ENCODE data around the gene RAB11B. TPM values are rescaled to one million over a fixed set of nuclear protein-coding genes. Genes with fewer than 3 reads are reported as not detected.

The RAB11B gene
- total and polyA plus RNA-seq, 2 of the 13 experiments (the other 11 are each of a cell fraction or from before 2014, with no cell fraction given) = 6.0 to 28.4 TPM

DNA sequence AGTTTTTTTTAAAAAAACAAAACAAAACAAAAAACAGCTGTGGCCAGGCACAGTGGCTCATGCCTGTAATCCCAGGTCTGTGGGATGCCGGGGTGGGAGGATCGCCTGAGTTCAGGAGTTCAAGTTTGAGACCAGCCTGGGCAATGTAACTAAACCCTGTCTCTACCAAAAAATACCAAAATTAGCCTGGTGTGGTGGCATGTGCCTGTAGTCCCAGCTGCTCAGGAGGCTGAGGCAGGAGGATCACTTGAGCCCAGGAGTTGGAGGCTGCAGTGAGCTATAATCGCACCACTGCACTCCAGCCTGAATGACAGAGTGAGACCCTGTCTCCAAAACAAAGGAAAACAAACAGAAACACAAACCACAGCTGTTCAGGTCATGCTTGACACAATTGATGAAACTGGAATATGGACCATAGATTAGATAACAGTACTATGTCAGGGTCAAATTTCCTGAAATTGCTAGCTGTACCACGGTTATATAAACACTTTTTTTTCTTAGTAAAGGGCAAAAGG lies 33.1 kb upstream of the RAB11B start (continued):
- TF ChIP-seq, protein P1, sequence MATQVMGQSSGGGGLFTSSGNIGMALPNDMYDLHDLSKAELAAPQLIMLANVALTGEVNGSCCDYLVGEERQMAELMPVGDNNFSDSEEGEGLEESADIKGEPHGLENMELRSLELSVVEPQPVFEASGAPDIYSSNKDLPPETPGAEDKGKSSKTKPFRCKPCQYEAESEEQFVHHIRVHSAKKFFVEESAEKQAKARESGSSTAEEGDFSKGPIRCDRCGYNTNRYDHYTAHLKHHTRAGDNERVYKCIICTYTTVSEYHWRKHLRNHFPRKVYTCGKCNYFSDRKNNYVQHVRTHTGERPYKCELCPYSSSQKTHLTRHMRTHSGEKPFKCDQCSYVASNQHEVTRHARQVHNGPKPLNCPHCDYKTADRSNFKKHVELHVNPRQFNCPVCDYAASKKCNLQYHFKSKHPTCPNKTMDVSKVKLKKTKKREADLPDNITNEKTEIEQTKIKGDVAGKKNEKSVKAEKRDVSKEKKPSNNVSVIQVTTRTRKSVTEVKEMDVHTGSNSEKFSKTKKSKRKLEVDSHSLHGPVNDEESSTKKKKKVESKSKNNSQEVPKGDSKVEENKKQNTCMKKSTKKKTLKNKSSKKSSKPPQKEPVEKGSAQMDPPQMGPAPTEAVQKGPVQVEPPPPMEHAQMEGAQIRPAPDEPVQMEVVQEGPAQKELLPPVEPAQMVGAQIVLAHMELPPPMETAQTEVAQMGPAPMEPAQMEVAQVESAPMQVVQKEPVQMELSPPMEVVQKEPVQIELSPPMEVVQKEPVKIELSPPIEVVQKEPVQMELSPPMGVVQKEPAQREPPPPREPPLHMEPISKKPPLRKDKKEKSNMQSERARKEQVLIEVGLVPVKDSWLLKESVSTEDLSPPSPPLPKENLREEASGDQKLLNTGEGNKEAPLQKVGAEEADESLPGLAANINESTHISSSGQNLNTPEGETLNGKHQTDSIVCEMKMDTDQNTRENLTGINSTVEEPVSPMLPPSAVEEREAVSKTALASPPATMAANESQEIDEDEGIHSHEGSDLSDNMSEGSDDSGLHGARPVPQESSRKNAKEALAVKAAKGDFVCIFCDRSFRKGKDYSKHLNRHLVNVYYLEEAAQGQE (IDR thresholded peaks at IDR 0.05; ENCODE audit: borderline replicate concordance in 1 of 2, low read depth in 1 of 2, low read length in 2 of 2) = peak in 1 of 2 experiments; percentile 18; a peak in 1 of 4 replicates
- 0 out of 2 replicates have a peak, but pooled peaks have one; percentile 66 for TF ChIP-seq TRIM24 (CRISPR knock-in tag; IDR thresholded peaks at IDR 0.05)
- no peak for TF ChIP-seq ZNF34 (CRISPR knock-in tag; IDR thresholded peaks at IDR 0.05; ENCODE audit: borderline replicate concordance)
- TF ChIP-seq RBAK (CRISPR knock-in tag; IDR thresholded peaks at IDR 0.05) = 0 out of 2 replicates have a peak, but pooled peaks have one; percentile 11
- TF ChIP-seq, protein P2, sequence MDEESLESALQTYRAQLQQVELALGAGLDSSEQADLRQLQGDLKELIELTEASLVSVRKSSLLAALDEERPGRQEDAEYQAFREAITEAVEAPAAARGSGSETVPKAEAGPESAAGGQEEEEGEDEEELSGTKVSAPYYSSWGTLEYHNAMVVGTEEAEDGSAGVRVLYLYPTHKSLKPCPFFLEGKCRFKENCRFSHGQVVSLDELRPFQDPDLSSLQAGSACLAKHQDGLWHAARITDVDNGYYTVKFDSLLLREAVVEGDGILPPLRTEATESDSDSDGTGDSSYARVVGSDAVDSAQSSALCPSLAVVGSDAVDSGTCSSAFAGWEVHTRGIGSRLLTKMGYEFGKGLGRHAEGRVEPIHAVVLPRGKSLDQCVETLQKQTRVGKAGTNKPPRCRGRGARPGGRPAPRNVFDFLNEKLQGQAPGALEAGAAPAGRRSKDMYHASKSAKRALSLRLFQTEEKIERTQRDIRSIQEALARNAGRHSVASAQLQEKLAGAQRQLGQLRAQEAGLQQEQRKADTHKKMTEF (CRISPR knock-in tag; IDR thresholded peaks at IDR 0.05) = peak; percentile 91
- no peak for TF ChIP-seq ZNF678 (CRISPR knock-in tag; IDR thresholded peaks at IDR 0.05)
- peak; percentile 96 for TF ChIP-seq MED1 (CRISPR knock-in tag; IDR thresholded peaks at IDR 0.05)
- peak; percentile 65; the same call in 1 of the 2 replicates for TF ChIP-seq HOXA3 (CRISPR knock-in tag; IDR thresholded peaks at IDR 0.05)
- no peak for TF ChIP-seq BRD4 (CRISPR knock-in tag; IDR thresholded peaks at IDR 0.05)
- TF ChIP-seq KLF16 (CRISPR knock-in tag; IDR thresholded peaks at IDR 0.05) = peak in 1 of 2 experiments; percentile 62; a peak in 1 of 4 replicates
- TF ChIP-seq ZNF749 (CRISPR knock-in tag; IDR thresholded peaks at IDR 0.05; ENCODE audit: borderline replicate concordance) = no peak
- no peak for TF ChIP-seq ZNF329 (CRISPR knock-in tag; IDR thresholded peaks at IDR 0.05; ENCODE audit: low read depth)
- TF ChIP-seq, protein P3, sequence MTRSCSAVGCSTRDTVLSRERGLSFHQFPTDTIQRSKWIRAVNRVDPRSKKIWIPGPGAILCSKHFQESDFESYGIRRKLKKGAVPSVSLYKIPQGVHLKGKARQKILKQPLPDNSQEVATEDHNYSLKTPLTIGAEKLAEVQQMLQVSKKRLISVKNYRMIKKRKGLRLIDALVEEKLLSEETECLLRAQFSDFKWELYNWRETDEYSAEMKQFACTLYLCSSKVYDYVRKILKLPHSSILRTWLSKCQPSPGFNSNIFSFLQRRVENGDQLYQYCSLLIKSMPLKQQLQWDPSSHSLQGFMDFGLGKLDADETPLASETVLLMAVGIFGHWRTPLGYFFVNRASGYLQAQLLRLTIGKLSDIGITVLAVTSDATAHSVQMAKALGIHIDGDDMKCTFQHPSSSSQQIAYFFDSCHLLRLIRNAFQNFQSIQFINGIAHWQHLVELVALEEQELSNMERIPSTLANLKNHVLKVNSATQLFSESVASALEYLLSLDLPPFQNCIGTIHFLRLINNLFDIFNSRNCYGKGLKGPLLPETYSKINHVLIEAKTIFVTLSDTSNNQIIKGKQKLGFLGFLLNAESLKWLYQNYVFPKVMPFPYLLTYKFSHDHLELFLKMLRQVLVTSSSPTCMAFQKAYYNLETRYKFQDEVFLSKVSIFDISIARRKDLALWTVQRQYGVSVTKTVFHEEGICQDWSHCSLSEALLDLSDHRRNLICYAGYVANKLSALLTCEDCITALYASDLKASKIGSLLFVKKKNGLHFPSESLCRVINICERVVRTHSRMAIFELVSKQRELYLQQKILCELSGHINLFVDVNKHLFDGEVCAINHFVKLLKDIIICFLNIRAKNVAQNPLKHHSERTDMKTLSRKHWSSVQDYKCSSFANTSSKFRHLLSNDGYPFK (CRISPR knock-in tag; IDR thresholded peaks at IDR 0.05; ENCODE audit: borderline replicate concordance) = no peak; the same call in 1 of the 2 replicates
- TF ChIP-seq, protein P4, sequence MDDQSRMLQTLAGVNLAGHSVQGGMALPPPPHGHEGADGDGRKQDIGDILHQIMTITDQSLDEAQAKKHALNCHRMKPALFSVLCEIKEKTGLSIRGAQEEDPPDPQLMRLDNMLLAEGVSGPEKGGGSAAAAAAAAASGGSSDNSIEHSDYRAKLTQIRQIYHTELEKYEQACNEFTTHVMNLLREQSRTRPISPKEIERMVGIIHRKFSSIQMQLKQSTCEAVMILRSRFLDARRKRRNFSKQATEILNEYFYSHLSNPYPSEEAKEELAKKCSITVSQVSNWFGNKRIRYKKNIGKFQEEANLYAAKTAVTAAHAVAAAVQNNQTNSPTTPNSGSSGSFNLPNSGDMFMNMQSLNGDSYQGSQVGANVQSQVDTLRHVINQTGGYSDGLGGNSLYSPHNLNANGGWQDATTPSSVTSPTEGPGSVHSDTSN (CRISPR knock-in tag; IDR thresholded peaks at IDR 0.05; ENCODE audit: borderline replicate concordance) = no peak
- TF ChIP-seq NCOA2 (CRISPR knock-in tag; IDR thresholded peaks at IDR 0.05) = peak; percentile 93
- TF ChIP-seq, protein P5, sequence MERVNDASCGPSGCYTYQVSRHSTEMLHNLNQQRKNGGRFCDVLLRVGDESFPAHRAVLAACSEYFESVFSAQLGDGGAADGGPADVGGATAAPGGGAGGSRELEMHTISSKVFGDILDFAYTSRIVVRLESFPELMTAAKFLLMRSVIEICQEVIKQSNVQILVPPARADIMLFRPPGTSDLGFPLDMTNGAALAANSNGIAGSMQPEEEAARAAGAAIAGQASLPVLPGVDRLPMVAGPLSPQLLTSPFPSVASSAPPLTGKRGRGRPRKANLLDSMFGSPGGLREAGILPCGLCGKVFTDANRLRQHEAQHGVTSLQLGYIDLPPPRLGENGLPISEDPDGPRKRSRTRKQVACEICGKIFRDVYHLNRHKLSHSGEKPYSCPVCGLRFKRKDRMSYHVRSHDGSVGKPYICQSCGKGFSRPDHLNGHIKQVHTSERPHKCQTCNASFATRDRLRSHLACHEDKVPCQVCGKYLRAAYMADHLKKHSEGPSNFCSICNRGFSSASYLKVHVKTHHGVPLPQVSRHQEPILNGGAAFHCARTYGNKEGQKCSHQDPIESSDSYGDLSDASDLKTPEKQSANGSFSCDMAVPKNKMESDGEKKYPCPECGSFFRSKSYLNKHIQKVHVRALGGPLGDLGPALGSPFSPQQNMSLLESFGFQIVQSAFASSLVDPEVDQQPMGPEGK (CRISPR knock-in tag; IDR thresholded peaks at IDR 0.05) = peak; percentile 56
- TF ChIP-seq PHF8 (CRISPR knock-in tag; IDR thresholded peaks at IDR 0.05) = no peak
- no peak for TF ChIP-seq RFX5 (IDR thresholded peaks at IDR 0.05; ENCODE audit: low read depth, low read length)
- TF ChIP-seq ERF (CRISPR knock-in tag; IDR thresholded peaks at IDR 0.05) = peak; percentile 77; the same call in 1 of the 2 replicates
